ENCODE data around the gene TH. TPM values are rescaled to one million over a fixed set of nuclear protein-coding genes. Genes with fewer than 3 reads are reported as not detected.

The TH gene
- total and polyA plus RNA-seq, 2 experiments from 2014 or later: 0.34 TPM; not detected in 1

GRCh38 chr11:2132246-2132645 lies 39.4 kb downstream of the TH start (continued):
- no peak for TF ChIP-seq JUNB (IDR thresholded peaks at IDR 0.05; ENCODE audit: unreplicated experiment)
- TF ChIP-seq EZH2 (IDR thresholded peaks at IDR 0.05; ENCODE audit: low read depth, unreplicated experiment): no peak
- no peak for TF ChIP-seq ETS1 (IDR thresholded peaks at IDR 0.05)

- H3K36me3 Mint-ChIP-seq (ENCODE audit: low read depth): no peaks in the 10 kb centered on the region
- H3K79me2 ChIP-seq (replicated peaks; ENCODE audit: insufficient read depth): no peaks in the 10 kb centered on the region
- no peak overlapping the region for H2AFZ ChIP-seq
- H3K4me1 Mint-ChIP-seq: peaks cover 7% of the 10 kb centered on the region; the same call in 2 of the 3 replicates
- no peaks in the 10 kb centered on the region for H3K9me2 ChIP-seq (ENCODE audit: insufficient read depth)
- H4K20me1 ChIP-seq (replicated peaks; ENCODE audit: insufficient read depth): no peaks in the 10 kb centered on the region
- DNase-seq (ENCODE audit: low spot score): no peak
- H3K9me3 Mint-ChIP-seq: no peaks in the 10 kb centered on the region
- no peak overlapping the region for H3K4me3 Mint-ChIP-seq
- no peaks in the 10 kb centered on the region for H3F3A ChIP-seq (replicated peaks; ENCODE audit: low read depth)
- H3K36me3 ChIP-seq (ENCODE audit: insufficient read depth): no peaks in the 10 kb centered on the region
- H3K27ac ChIP-seq (ENCODE audit: low read depth): no peak overlapping the region
- no peak overlapping the region for H3K4me3 ChIP-seq
- H3K4me2 ChIP-seq: no peak overlapping the region
- no peaks in the 10 kb centered on the region; the same call in 1 of the 2 replicates for H3K4me1 ChIP-seq (ENCODE audit: insufficient read depth)
- no peak for ATAC-seq
- H3K27me3 ChIP-seq (ENCODE audit: insufficient read depth): peaks cover 14% of the 10 kb centered on the region
- H3K27ac Mint-ChIP-seq: no peak overlapping the region; the same call in 1 of the 2 replicates
- H3K27me3 Mint-ChIP-seq (ENCODE audit: insufficient read depth, low read depth, poor library complexity): peaks cover 40% of the 10 kb centered on the region
- no peak for TF ChIP-seq POLR2AphosphoS5 (IDR thresholded peaks at IDR 0.05; ENCODE audit: low read depth)
- no peak for TF ChIP-seq ZNF462 (CRISPR knock-in tag; IDR thresholded peaks at IDR 0.05)
- no peak for TF ChIP-seq STAT1 (IDR thresholded peaks at IDR 0.05; ENCODE audit: unreplicated experiment)
- TF ChIP-seq ETS1 (IDR thresholded peaks at IDR 0.05): no peak
- TF ChIP-seq EZH2phosphoT487 (IDR thresholded peaks at IDR 0.05; ENCODE audit: unreplicated experiment): no peak
- no peak for TF ChIP-seq CREB1 (CRISPR knock-in tag; IDR thresholded peaks at IDR 0.05; ENCODE audit: low read depth)
- TF ChIP-seq CTCF (conservative IDR thresholded peaks at IDR 0.05; ENCODE audit: low read depth in 2 of 2): no peak
- no peak for TF ChIP-seq EZH2 (IDR thresholded peaks at IDR 0.05; ENCODE audit: low read depth, unreplicated experiment)
- TF ChIP-seq ZNF114 (CRISPR knock-in tag; IDR thresholded peaks at IDR 0.05): no peak
These were observed 40.0 kb downstream of the TH start for GRCh38 chr11:2131371-2132236.

Measured in GM23338 (cell line).